Stimulated activated CD4-positive, alpha-beta T cell treated with anti-CD3 and anti-CD28 coated beads, Interleukin-15, amount 100 ng/mL, for 1 hour (primary cell): ENCODE measurements around the gene GGN.
A peak's percentile ranks its signal among the peaks of the same experiment; 100 is the strongest.
"Not testable (repeated sequence)": the region's sequence is repeated elsewhere in the genome, so short reads cannot be mapped to it uniquely, and the experiment has no call there.

Experiments used
- DNase-seq, 2 donors: peaks; one replicate each; pipeline ENCODE4 v3.0.0-alpha.2; 2020; ENCODE audit warnings: low read depth in 1 of 2, low spot score in 1 of 2

The GGN gene

DNA sequence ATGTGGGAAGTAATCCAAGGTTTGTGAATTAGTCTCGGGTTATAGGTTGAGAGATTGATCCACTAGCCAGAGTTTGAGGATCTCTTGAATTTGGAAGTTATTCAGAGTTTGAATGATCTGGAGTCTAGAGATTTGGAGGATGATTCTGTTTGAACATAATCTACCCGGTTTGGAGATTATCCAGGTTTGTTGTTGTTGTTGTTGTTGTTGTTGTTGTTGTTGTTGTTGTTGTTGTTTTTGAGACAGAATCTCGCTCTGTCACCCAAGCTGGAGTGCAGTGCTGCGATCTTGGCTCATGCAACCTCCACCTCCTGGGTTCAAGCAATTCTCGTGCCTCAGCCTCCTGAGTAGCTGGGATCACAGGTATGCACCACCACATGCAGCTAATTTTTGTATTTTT lies 24.1 kb upstream of the GGN start:
- DNase-seq, result not testable (repeated sequence)

GRCh38 chr19:38411041-38411712 lies 23.3 kb upstream of the GGN start:
- DNase-seq, result no peak

- DNase-seq, result not testable (repeated sequence)
Observed at GRCh38 chr19:38410407-38410806, 22.6 kb upstream of the GGN start.

GRCh38 chr19:38409631-38410133 lies 21.8 kb upstream of the GGN start:
- DNase-seq, result no peak

- no peak for DNase-seq
Observed at GRCh38 chr19:38405276-38405675, 17.4 kb upstream of the GGN start.

- no peak for DNase-seq
Observed at GRCh38 chr19:38404858-38405257, 17.0 kb upstream of the GGN start.

DNA sequence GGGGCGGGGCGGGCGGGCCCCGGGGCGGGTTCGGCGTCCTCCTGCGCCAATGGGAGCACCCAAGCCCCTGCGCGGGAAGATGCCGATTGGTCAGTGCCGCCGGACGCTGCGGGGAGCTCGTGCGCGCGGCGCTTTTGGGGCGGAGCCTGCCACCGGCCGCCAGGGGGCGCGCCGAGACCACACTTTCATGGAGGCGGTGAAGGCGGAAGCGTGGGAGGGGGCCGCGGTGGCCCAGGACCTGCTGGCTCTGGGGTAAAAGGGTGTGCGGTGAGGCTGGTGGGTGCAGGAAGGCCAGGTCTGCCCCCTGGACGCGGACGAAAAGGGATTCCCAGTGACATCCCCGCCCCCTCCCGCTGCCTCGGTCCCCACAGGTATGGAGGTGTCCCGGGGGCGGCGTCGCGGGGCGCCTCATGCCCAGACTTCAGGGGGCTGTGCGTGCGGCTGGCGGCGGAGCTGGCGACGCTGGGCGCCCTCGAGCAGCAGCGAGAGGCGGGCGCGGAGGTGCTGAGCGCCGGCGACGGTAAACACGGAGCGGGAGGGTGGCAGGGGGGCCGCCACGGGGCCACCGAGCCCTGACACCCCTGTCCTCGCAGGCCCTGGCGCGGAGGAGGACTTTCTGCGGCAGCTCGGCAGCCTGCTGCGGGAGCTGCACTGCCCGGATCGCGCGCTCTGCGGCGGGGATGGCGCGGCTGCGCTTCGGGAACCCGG lies 15.3 kb upstream of the GGN start, which contains the start of gene FAM98C:
Gene FAM98C, plus strand, starts transcription at position 127 of the 708 bp plus-strand sequence. Its CDS starts 61 bp downstream, at position 188.
- DNase-seq, result peak; percentile 97 to 98

DNA sequence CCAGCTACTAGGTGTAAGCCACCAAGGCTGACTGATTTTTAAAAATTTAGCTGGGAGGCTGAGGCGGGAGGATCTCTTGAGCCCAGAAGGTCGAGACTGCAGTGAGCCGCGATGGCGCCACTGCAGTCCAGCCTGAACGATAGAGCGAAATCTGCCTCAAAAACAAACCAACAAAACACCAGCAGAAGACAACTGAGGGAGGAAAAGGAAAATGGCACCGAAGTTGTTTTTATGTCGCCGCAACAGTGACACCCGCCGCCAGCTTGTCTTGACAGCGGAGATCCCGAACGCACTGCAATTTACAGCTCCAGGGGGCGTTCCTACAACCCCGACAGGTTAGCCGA lies 14.8 kb upstream of the GGN start:
- no peak for DNase-seq

DNA sequence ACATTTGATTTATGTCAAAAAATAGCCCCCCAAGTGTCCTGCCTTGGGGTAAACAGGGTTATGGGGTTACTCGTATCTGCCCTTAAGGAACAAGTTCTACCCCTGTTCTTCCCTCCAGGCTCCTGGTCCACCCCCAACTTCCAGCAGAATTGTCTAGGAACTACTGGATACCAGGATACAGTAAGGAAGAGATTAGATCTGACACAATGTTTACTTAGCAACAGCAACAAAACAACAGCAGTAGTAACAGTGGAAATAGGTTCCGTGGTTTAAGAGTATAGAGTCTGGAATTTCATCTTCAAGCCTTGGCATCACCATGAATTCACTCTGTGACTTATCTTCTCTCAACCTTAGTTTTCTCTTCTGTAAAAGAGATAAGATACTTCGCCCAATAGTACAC lies 13.3 kb upstream of the GGN start:
- DNase-seq, result no peak

- no peak for DNase-seq
Observed at GRCh38 chr19:38400361-38400760, 12.5 kb upstream of the GGN start.

- DNase-seq, result no peak
Observed at GRCh38 chr19:38399537-38399936, 11.7 kb upstream of the GGN start.

DNA sequence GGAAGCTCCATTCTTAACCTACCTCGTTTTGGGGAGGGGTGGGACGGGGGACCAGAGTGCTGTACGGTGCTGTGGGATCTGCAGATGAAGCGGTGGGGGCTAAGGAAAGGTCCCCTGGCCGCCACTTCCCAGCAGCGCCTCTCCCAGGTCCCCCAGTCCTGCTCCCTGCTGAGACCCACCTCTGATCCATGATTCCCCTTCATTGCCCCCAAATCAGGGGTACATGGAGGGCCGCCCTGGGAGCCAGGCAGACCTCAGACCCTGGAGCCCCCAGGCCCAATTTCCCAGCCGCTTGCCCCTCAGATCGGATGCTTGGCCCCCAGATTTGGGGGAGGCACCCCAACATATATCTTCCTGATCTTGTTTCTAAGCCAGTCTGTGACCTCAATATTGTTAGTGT lies 11.2 kb upstream of the GGN start:
- DNase-seq, result no peak

DNA sequence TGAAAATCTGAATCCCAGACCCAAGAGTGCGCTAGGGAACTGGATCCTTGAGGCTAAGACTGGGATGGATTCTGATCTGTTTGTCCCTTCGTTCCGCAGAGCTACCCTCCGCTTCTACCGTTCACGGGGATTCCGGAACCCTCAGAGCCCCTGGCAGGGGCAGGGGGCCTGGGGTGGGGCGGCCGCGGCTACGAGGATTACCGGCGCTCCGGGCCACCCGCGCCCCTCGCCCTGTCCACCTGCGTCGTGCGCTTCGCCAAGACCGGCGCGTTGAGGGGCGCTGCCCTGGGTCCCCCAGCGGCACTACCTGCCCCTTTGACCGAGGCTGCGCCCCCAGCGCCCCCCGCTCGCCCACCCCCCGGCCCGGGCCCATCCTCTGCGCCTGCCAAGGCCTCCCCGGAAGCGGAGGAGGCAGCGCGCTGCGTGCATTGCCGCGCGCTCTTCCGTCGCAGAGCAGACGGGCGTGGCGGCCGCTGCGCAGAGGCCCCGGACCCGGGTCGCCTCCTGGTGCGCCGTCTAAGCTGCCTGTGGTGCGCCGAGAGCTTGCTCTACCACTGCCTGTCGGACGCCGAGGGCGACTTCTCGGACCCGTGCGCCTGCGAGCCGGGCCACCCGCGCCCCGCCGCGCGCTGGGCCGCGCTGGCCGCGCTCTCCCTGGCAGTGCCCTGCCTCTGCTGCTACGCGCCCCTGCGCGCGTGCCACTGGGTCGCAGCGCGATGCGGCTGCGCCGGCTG lies 7.7 kb upstream of the GGN start:
- peak in 1 of 2 donors; percentile 40 for DNase-seq

- DNase-seq, result peak in 1 of 2 donors; percentile 58
Observed at GRCh38 chr19:38394488-38394887, 6.7 kb upstream of the GGN start.

- DNase-seq, result no peak
Observed at GRCh38 chr19:38392707-38393308, 5.0 kb upstream of the GGN start.

DNA sequence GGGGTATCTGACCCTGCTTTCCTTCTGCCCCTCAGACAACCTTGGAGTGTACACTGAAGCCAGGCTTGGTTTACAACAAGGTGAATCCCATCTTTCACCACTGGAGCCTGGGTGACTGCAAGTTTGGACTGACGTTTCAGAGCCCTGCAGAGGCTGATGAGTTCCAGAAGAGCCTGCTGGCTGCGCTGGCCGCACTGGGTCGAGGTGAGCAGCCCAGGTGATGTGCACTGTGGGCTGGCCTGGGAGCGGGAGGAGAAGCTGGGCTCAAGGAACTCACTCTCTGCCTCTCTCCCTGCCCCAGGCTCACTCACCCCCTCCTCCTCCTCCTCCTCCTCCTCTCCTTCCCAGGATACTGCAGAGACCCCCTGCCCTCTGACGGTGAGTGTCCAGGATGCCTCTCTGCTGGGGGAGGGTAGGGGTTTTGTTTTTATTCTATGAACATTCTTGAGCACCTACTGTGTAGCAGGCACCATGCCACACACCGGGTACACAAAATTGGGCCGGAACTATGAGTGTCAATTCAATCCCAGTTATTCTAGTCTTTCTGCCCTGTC lies 4.2 kb upstream of the GGN start:
- no peak for DNase-seq

DNA sequence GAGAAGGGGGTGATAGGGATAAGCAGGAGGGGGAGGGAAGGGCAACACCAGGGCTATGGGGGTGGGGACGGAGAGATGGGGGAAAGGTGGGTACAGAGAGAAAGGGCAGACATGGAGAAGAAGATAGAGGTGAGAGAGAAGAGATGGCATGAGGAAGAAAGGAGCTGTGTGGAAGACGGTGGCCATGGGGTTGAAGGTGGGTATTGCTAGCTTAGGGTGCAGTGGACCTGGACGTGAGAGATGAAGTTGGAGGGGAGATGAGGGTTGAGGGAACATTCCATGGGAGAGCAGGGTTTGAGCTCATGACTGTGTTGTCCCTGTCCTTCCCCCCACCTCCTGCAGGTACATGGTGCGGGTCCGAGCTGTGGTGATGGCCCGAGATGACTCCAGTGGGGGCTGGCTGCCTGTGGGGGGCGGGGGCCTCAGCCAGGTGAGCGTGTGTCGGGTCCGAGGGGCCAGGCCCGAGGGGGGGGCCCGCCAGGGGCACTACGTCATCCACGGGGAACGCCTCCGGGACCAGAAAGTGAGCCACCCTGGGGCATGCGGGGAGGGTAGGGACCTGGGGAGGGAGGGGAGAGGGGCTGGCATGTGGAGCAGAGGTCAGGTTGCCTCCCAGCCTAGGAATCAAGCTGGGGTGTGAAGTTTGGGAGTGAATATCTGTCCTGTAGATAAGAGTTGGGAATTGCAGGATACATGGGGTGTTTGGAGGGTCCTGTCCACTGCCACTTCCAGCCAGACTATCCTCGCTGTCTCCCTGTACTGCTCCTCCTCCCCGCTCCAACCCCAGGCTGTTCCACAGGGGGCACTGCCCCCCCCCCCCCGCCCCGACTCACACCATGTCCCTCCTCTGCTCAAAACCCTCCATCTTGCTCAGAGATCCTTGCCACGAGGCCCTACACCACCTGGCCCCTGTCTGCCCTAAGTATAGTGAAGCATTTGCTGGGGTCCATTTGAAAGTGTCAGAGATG lies 2.4 kb upstream of the GGN start:
- no peak for DNase-seq

DNA sequence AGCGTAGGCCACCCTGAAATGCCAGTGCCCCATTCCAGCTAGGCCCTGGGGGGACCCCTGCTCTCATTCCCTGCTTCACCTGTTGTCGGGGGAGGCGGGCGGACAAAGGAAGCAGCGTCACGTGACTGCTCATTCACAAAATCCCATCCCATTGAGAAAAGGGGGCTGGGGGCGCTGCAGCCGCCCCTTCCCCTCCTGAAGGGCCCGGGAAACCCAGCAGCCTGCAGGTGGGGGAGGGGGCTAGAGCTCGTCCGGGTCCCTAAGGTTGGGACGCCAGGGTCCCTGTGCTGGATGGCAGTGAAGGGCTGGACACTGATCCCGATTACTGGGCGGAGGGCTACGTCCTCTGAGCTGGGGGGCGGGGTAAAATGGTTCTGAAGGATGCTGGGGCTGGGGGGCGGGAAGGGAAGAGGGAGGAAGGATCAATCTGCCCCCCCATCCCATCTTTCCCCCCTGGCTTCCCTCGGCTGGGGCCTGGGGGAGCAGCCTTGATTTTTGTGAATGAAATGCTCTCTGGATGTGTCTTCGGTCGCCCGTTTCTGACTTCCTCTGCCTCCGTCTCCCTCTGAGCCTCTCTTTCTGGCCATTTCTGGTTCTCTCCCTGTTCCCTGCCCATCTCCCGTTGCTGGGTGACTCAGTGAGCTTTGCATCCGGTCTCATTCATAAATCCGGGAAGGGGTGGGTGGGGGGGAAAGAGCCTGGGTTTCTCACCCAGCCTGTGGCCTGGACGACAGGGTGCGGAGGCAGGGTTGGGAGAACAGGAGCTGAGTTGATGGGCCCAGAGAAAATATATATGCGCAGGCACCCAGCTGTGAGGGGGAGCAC lies 1.5 kb upstream of the GGN start:
- no peak for DNase-seq
